Neuron (in vitro differentiated cells): ENCODE results near the gene GUCA1A.
"Not testable (repeated sequence)": the region's sequence is repeated elsewhere in the genome, so short reads cannot be mapped to it uniquely, and the experiment has no call there.

ENCODE experiments used
- H2AFZ ChIP-seq: one replicate; pipeline ENCODE4 v1.6.1; 2013; ENCODE audit warnings: low read depth, mild to moderate bottlenecking, inconsistent platforms, low read length, moderate library complexity
- H3K27me3 ChIP-seq: one replicate; pipeline ENCODE4 v1.6.1; 2013; ENCODE audit warnings: low read length; ENCODE audit not compliant: insufficient read depth
- H3K36me3 ChIP-seq: one replicate; pipeline ENCODE4 v1.6.1; 2013; ENCODE audit warnings: low read length; ENCODE audit not compliant: insufficient read depth
- H3K4me1 ChIP-seq: one replicate; pipeline ENCODE4 v1.6.1; 2013; ENCODE audit warnings: low read length; ENCODE audit not compliant: insufficient read depth
- H3K4me3 ChIP-seq: 2 replicates; pipeline ENCODE4 v1.5.1; 2013; ENCODE audit warnings: mild to moderate bottlenecking, low read length, moderate library complexity
- H3K9me3 ChIP-seq: one replicate; pipeline ENCODE4 v1.6.1; 2013; ENCODE audit warnings: low read length

GUCA1A gene

GRCh38 chr6:42193491-42193894, 20.3 kb downstream of the GUCA1A start:
- Histone ChIP-seq H3K27me3 (no peaks in the 10 kb centered on the region), H3K9me3 (no peaks in the 10 kb centered on the region), H3K4me3 (no peak overlapping the region), H3K36me3 (no peaks in the 10 kb centered on the region), H2AFZ (no peak overlapping the region), H3K4me1 (no peaks in the 10 kb centered on the region)

GRCh38 chr6:42194056-42194455, 20.9 kb downstream of the GUCA1A start:
- Histone ChIP-seq H3K4me1 (no peaks in the 10 kb centered on the region), H3K4me3 (no peak overlapping the region), H3K9me3 (no peaks in the 10 kb centered on the region), H3K27me3 (no peaks in the 10 kb centered on the region), H2AFZ (no peak overlapping the region), H3K36me3 (no peaks in the 10 kb centered on the region)

- Histone ChIP-seq H3K36me3 (peaks cover 2% of the 10 kb centered on the region), H3K4me3 (no peak overlapping the region), H3K4me1 (no peaks in the 10 kb centered on the region), H3K27me3 (no peaks in the 10 kb centered on the region), H3K9me3 (no peaks in the 10 kb centered on the region), H2AFZ (no peak overlapping the region)
Observed at GRCh38 chr6:42195415-42195814, 22.3 kb downstream of the GUCA1A start.

- no peak overlapping the region for H3K4me3 ChIP-seq
- no peaks in the 10 kb centered on the region for H3K27me3 ChIP-seq
- peaks cover 10% of the 10 kb centered on the region for H3K36me3 ChIP-seq
- no peaks in the 10 kb centered on the region for H3K9me3 ChIP-seq
- no peak overlapping the region for H2AFZ ChIP-seq
- H3K4me1 ChIP-seq: no peaks in the 10 kb centered on the region
Observed at GRCh38 chr6:42197555-42198362, 24.6 kb downstream of the GUCA1A start.

- peaks cover 12% of the 10 kb centered on the region for H3K36me3 ChIP-seq
- H2AFZ ChIP-seq: no peak overlapping the region
- no peaks in the 10 kb centered on the region for H3K9me3 ChIP-seq
- no peaks in the 10 kb centered on the region for H3K4me1 ChIP-seq
- no peak overlapping the region for H3K4me3 ChIP-seq
- H3K27me3 ChIP-seq: no peaks in the 10 kb centered on the region
Observed at GRCh38 chr6:42199106-42199981, 26.2 kb downstream of the GUCA1A start.

GRCh38 chr6:42200035-42200434, 26.9 kb downstream of the GUCA1A start:
- Histone ChIP-seq H3K4me3 (no peak overlapping the region), H3K36me3 (peaks cover 16% of the 10 kb centered on the region), H2AFZ (no peak overlapping the region), H3K9me3 (no peaks in the 10 kb centered on the region), H3K27me3 (no peaks in the 10 kb centered on the region), H3K4me1 (no peaks in the 10 kb centered on the region)

GRCh38 chr6:42201382-42201781, 28.2 kb downstream of the GUCA1A start:
- Histone ChIP-seq H3K4me1 (no peaks in the 10 kb centered on the region), H2AFZ (no peak overlapping the region), H3K36me3 (peaks cover 16% of the 10 kb centered on the region), H3K9me3 (no peaks in the 10 kb centered on the region), H3K4me3 (no peak overlapping the region), H3K27me3 (no peaks in the 10 kb centered on the region)

- H3K4me3 ChIP-seq, H2AFZ ChIP-seq, H3K27me3 ChIP-seq, H3K9me3 ChIP-seq, H3K4me1 ChIP-seq: not testable (repeated sequence)
- peaks cover 21% of the 10 kb centered on the region for H3K36me3 ChIP-seq
Observed at GRCh38 chr6:42202131-42202915, 29.2 kb downstream of the GUCA1A start.

GRCh38 chr6:42203183-42203582, 30.0 kb downstream of the GUCA1A start:
- no peaks in the 10 kb centered on the region for H3K4me1 ChIP-seq
- no peaks in the 10 kb centered on the region for H3K27me3 ChIP-seq
- H3K4me3 ChIP-seq: no peak overlapping the region
- no peaks in the 10 kb centered on the region for H3K9me3 ChIP-seq
- H2AFZ ChIP-seq: no peak overlapping the region
- peaks cover 26% of the 10 kb centered on the region for H3K36me3 ChIP-seq

- H3K27me3 ChIP-seq: no peaks in the 10 kb centered on the region
- H2AFZ ChIP-seq: no peak overlapping the region
- no peaks in the 10 kb centered on the region for H3K4me1 ChIP-seq
- no peaks in the 10 kb centered on the region for H3K9me3 ChIP-seq
- H3K4me3 ChIP-seq: no peak overlapping the region
- H3K36me3 ChIP-seq: peaks cover 38% of the 10 kb centered on the region
Observed at GRCh38 chr6:42204768-42205282, 31.7 kb downstream of the GUCA1A start.

- H3K4me1 ChIP-seq, H2AFZ ChIP-seq, H3K27me3 ChIP-seq, H3K4me3 ChIP-seq, H3K9me3 ChIP-seq: not testable (repeated sequence)
- peaks cover 54% of the 10 kb centered on the region for H3K36me3 ChIP-seq
Observed at GRCh38 chr6:42207559-42207958, 34.4 kb downstream of the GUCA1A start.

GRCh38 chr6:42210551-42210950, 37.4 kb downstream of the GUCA1A start:
- no peaks in the 10 kb centered on the region for H3K27me3 ChIP-seq
- peaks cover 59% of the 10 kb centered on the region for H3K36me3 ChIP-seq
- H3K4me3 ChIP-seq: no peak overlapping the region
- H3K4me1 ChIP-seq: no peaks in the 10 kb centered on the region
- no peaks in the 10 kb centered on the region for H3K9me3 ChIP-seq
- no peak overlapping the region for H2AFZ ChIP-seq

- H2AFZ ChIP-seq: no peak overlapping the region
- H3K4me1 ChIP-seq: peaks cover 6% of the 10 kb centered on the region
- H3K27me3 ChIP-seq: no peaks in the 10 kb centered on the region
- no peaks in the 10 kb centered on the region for H3K9me3 ChIP-seq
- no peak overlapping the region for H3K4me3 ChIP-seq
- peaks cover 56% of the 10 kb centered on the region for H3K36me3 ChIP-seq
Observed at GRCh38 chr6:42211726-42212125, 38.6 kb downstream of the GUCA1A start.
